Gastrocnemius medialis (tissue), 4 donors: ENCODE measurements around the gene NKTR. TPM values are rescaled to one million over a fixed set of nuclear protein-coding genes. Genes with fewer than 3 reads are reported as not detected.

Experiments
- ATAC-seq, 2 donors: fragments of 150-250 bp; one replicate each; pipeline ENCODE4 v1.9.1; 2016
- DNase-seq, 2 donors: peaks; one replicate each; pipeline ENCODE4 v3.0.0-alpha.2; 2019
- H3K27ac ChIP-seq, 4 donors: fragments of 200-600 bp; sonication (generic); 1 replicate in 1 of 4; 2 replicates in 3 of 4; pipeline ENCODE4 v1.5.1; 2016 to 2018; ENCODE audit warnings: mild to moderate bottlenecking in 2 of 4, moderate library complexity in 1 of 4
- H3K27me3 ChIP-seq, 3 donors: fragments of 200-600 bp; sonication (generic) in 2 of 3; 1 replicate in 1 of 3; 2 replicates in 2 of 3; pipeline versions ENCODE4 v1.5.1 to v1.6.0; 2016 to 2019; ENCODE audit warnings: mild to moderate bottlenecking in 1 of 3, moderate library complexity in 1 of 3
- H3K36me3 ChIP-seq, 2 donors: fragments of 200-600 bp; sonication (generic) in 1 of 2; one replicate each; pipeline ENCODE4 v1.5.1; 2017 to 2018
- H3K4me1 ChIP-seq, 2 donors: fragments of 200-600 bp; sonication (generic) in 1 of 2; one replicate each; pipeline ENCODE4 v1.5.1; 2016 to 2017; ENCODE audit warnings: mild to moderate bottlenecking in 2 of 2
- H3K4me3 ChIP-seq, 4 donors: fragments of 200-600 bp; sonication (generic) in 3 of 4; 1 replicate in 1 of 4; 2 replicates in 3 of 4; pipeline ENCODE4 v1.5.1; 2016 to 2019; ENCODE audit warnings: mild to moderate bottlenecking in 2 of 4
- H3K9me3 ChIP-seq, 3 donors: fragments of 200-600 bp; sonication (generic) in 2 of 3; 1 replicate in 1 of 3; 2 replicates in 2 of 3; pipeline ENCODE4 v1.5.1; 2016 to 2019
- POLR2A ChIP-seq, 2 donors: fragments of 450-650 bp; IDR thresholded peaks; one replicate each; pipeline ENCODE4 v1.6.1; 2017; ENCODE audit warnings: antibody characterized with exemption in 2 of 2, mild to moderate bottlenecking in 2 of 2, moderate library complexity in 2 of 2
- in situ Hi-C, 4 donors: fragments of 200-750 bp; cut with MboI; loops; one replicate each; pipeline versions ENCODE4 v1.15.0 to v1.8.0; 2017; ENCODE audit warnings: low sequenced_read_pairs in 4 of 4
- intact Hi-C: fragments of 100-400 bp; cut with DNase I; formaldehyde crosslinking; loops from one replicate; pipeline ENCODE4 v1.15.1; 2023; ENCODE audit warnings: low total_unique reads
- total RNA-seq, 4 donors: library from RNA; depleted of rRNA; stranded (reverse); fragments of >200 nt; gene quantifications; one replicate each; pipeline versions ENCODE4 v1.1.0 to v1.2.3, GENCODE V29; 2016
- TF ChIP-seq, protein P1 (sequence below), 5 experiments: fragments of 450-650 bp in 3 of 5; fragments of 200-600 bp in 2 of 5; sonication (generic) in 2 of 5; IDR thresholded peaks in 4 of 5; conservative IDR thresholded peaks in 1 of 5; 1 replicate in 4 of 5; 2 replicates in 1 of 5; pipeline ENCODE4 v1.5.1; 2016 to 2019; ENCODE audit warnings: antibody characterized with exemption in 5 of 5, mild to moderate bottlenecking in 3 of 5, moderate library complexity in 3 of 5

The NKTR gene
- total RNA-seq, 4 donors from 2014 or later: 10.0 to 56.6 (median 13.6) TPM

DNA sequence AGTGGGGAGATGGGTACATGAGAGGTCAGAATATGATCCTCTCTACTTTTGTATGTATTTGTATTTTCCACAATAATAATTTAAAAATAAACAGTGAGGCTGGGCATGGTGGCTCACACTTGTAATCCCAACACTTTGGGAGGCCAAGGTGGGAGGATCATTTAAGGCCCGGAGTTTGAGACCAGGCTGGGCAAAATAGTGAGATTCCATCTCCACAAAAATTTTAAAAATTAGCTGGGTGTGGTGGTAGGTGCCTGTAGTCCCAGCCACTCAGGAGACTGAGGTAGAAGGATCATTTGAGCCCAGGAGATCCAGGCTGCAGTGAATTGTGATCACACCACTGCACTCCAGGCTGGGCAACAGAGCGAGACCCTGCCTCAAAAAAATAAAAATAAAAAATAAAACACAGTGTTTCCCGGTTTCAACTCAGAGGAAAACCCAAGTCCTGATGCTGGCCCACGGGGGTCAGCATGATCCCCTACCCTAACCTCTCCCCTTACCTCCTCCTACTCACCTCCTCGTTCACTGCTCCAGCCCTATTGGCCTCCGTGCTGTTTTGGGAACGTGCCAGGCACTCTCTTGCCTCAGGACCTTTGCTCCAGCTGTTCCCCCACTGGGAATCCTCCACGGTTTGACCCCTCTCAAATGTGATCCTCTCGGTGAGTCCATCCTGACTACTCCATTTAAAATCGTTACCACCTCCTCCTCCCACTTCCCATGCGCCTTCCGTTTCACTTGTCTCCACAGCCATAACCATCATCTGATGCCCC, 82.0 kb downstream of the NKTR start:
- peak overlapping the region; percentile 94 to 100 (median 98) for H3K27ac ChIP-seq
- DNase-seq (peak in 1 of 2 donors; percentile 45), ATAC-seq (no peak)
- H3K4me3 ChIP-seq: peak overlapping the region in 1 of 4 donors; percentile 28
- in situ Hi-C loops (no loop called here), intact Hi-C loops (no loop called here)
- H3K4me1 ChIP-seq: peaks cover 28 to 38% of the 10 kb centered on the region in 2 donors
- no peaks in the 10 kb centered on the region for H3K27me3 ChIP-seq
- no peaks in the 10 kb centered on the region for H3K9me3 ChIP-seq
- TF ChIP-seq POLR2A (IDR thresholded peaks at IDR 0.05): no peak
- TF ChIP-seq, protein P1, sequence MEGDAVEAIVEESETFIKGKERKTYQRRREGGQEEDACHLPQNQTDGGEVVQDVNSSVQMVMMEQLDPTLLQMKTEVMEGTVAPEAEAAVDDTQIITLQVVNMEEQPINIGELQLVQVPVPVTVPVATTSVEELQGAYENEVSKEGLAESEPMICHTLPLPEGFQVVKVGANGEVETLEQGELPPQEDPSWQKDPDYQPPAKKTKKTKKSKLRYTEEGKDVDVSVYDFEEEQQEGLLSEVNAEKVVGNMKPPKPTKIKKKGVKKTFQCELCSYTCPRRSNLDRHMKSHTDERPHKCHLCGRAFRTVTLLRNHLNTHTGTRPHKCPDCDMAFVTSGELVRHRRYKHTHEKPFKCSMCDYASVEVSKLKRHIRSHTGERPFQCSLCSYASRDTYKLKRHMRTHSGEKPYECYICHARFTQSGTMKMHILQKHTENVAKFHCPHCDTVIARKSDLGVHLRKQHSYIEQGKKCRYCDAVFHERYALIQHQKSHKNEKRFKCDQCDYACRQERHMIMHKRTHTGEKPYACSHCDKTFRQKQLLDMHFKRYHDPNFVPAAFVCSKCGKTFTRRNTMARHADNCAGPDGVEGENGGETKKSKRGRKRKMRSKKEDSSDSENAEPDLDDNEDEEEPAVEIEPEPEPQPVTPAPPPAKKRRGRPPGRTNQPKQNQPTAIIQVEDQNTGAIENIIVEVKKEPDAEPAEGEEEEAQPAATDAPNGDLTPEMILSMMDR (IDR thresholded peaks at IDR 0.05 in 4 of 5, conservative IDR thresholded peaks at IDR 0.05 in 1 of 5): no peak
- no peaks in the 10 kb centered on the region for H3K36me3 ChIP-seq

DNA sequence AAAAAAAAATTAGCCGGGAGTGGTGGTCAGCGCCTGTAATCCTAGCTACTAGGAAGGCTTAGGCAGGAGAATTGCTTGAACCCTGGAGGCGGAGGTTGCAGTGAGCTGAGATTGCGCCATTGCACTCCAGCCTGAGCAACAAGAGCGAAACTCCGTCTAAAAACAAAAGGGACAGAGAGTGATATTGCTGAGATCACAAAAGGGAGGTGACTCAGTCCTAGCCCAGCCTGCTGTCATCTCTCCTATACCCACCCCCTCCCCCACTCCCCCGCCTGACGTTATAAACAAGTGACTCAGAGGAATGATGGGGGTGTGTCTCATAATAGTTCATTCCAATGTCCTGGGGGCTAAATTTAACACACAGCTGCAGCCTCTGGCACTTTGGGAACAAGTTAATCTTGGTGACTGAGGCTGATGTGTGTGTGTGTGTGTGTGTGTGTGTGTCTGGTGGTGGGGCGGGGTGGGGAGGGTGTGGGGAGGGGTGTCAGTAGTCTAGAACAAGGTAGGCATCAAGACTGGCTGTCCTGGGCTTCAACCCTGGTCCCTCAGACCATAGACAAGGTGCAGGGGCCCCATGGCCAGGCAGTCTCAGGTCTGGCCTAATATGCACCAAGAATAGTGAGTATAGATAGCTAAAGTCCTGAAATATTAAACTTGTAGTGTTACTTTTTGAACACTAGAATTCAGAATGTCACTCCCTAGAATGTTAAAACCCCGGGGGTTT, 83.6 kb downstream of the NKTR start:
- Histone ChIP-seq H3K4me1 (peaks cover 31 to 49% of the 10 kb centered on the region in 2 donors), H3K27me3 (no peaks in the 10 kb centered on the region), H3K9me3 (no peaks in the 10 kb centered on the region), H3K36me3 (peaks cover 0 to 10% of the 10 kb centered on the region in 2 donors), H3K27ac (peak overlapping the region; percentile 94 to 100 (median 99)), H3K4me3 (peak overlapping the region in 3 of 4 donors; percentile 12 to 28 (median 26))
- intact Hi-C loops (loop anchor here (2.0 kb wide), 1 partner anchor 17 kb away; no protein-coding TSS in a partner anchor), in situ Hi-C loops (no loop called here)
- ATAC-seq (peak; percentile 74 to 78), DNase-seq (peak; percentile 93 to 97)
- peak; percentile 25 to 32 for TF ChIP-seq POLR2A (IDR thresholded peaks at IDR 0.05)
- TF ChIP-seq, protein P1 (IDR thresholded peaks at IDR 0.05 in 4 of 5, conservative IDR thresholded peaks at IDR 0.05 in 1 of 5): no peak

DNA sequence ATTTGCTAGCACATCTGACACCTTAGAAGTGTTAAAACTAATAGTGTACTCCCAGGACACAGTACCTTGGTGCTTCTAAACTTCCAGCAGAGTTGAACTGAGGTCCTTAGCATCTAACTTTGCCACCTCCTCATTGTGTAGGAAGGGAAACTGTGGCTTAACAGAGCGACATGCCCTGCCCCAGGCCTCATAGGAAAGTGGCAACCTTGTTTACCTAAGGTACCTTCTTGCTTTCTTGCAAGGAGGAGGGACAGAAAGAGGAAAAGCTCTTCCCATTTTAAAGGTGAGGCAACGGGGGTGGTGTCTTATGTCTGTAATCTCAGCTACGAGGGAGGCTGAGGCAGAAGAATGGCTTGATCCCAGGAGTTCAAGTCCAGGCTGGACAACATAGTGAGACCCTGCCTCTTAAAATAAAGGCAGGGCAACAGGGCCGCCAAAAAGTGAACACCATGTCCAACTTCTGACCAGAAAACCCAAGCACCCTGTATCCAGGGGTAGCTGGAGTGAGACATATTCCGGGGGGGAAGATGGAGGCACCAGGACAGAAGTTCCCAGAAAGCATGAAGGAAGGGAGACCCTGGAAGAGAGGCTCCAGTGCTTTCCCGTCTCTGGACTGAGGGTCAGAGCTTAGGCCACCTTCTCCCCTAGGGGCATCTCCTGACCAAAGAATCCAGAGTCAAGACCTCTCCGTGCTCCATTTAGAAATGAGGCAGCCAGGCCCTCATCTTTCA, 84.3 kb downstream of the NKTR start:
- Histone ChIP-seq H3K27me3 (no peaks in the 10 kb centered on the region), H3K27ac (peak overlapping the region; percentile 94 to 100 (median 99)), H3K4me1 (peaks cover 39 to 56% of the 10 kb centered on the region in 2 donors), H3K4me3 (peak overlapping the region in 2 of 4 donors; percentile 64 to 82), H3K9me3 (no peaks in the 10 kb centered on the region), H3K36me3 (peaks cover 0 to 15% of the 10 kb centered on the region in 2 donors)
- TF ChIP-seq, protein P1 (IDR thresholded peaks at IDR 0.05 in 4 of 5, conservative IDR thresholded peaks at IDR 0.05 in 1 of 5): peak in 1 of 5 experiments; percentile 18
- TF ChIP-seq POLR2A (IDR thresholded peaks at IDR 0.05): no peak
- in situ Hi-C loops: no loop called here
- ATAC-seq (peak in 1 of 2 donors; percentile 3), DNase-seq (peak in 1 of 2 donors; percentile 24)
- intact Hi-C loops: loop anchor here (1.0 to 2.0 kb wide), 3 partner anchors 16 to 56 kb away; no protein-coding TSS in a partner anchor

DNA sequence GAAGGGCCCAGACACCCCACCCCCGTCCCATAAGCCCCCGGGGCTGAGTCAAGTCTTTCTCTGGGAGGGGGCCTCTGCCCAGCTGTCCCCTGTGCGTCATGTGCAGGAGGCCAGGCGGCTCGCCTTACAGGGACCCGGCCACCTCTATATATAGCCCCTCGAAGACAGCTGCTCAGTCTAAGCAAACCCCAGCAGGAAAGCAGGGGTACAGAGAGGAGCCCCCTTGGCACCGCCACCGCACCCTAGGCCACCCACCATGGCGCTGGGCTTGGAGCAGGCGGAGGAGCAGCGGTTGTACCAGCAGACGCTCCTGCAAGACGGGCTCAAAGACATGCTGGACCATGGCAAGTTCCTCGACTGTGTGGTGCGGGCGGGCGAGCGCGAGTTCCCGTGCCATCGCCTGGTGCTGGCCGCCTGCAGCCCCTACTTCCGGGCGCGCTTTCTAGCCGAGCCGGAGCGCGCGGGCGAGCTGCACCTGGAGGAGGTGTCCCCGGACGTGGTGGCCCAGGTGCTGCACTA, 84.9 kb downstream of the NKTR start, which contains the start of gene KLHL40:
Gene KLHL40 (plus strand): TSS at position 175 of the 519 bp plus-strand sequence. CDS start 82 bp downstream, at position 257.
- Histone ChIP-seq H3K9me3 (no peaks in the 10 kb centered on the region), H3K4me1 (peaks cover 40 to 57% of the 10 kb centered on the region in 2 donors), H3K27me3 (no peaks in the 10 kb centered on the region), H3K27ac (peak within 1 kb of the TSS; percentile 94 to 100 (median 99)), H3K36me3 (peaks cover 0 to 22% of the 10 kb centered on the region in 2 donors), H3K4me3 (peak within 1 kb of the TSS; percentile 61 to 82 (median 70))
- in situ Hi-C loops (no loop called here), intact Hi-C loops (loop anchor here (1.0 to 2.0 kb wide), 3 partner anchors 15 to 55 kb away; no protein-coding TSS in a partner anchor)
- TF ChIP-seq, protein P1 (IDR thresholded peaks at IDR 0.05 in 4 of 5, conservative IDR thresholded peaks at IDR 0.05 in 1 of 5): peak in 1 of 5 experiments; percentile 8
- TF ChIP-seq POLR2A (IDR thresholded peaks at IDR 0.05): peak; percentile 97 to 98
- DNase-seq (peak; percentile 80 to 94), ATAC-seq (peak; percentile 25 to 37)
